GM18909 (cell line): ENCODE data around the gene SPRYD4.
"Not testable (repeated sequence)": the region's sequence is repeated elsewhere in the genome, so short reads cannot be mapped to it uniquely, and the experiment has no call there.

ENCODE experiments used
- ATAC-seq: cut with Tn5 transposase; IDR thresholded peaks from one replicate; pipeline ENCODE4 v1.9.1; 2021; ENCODE audit warnings: mild to moderate bottlenecking; ENCODE audit not compliant: unreplicated experiment, poor library complexity

Gene SPRYD4

DNA sequence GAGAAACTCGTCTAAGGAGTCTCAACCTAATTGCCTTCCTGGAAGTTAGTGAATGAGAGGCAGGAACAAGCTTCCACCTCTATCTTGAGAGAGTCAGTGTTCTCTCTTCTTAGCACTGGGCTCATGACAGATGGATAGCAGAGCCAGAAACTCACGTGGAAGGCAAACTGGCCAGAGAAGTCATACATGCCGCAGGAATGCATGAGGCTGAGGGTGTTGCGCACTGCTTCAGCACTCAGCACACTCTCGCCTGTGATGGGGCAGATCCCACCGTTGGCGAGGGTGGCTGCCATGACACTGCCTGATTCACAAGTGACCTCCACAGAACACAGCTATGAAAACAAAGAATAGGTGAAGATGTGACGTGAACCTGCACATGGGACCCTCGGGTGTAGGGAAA is 6.0 kb downstream of the SPRYD4 start:
- no peak for ATAC-seq

DNA sequence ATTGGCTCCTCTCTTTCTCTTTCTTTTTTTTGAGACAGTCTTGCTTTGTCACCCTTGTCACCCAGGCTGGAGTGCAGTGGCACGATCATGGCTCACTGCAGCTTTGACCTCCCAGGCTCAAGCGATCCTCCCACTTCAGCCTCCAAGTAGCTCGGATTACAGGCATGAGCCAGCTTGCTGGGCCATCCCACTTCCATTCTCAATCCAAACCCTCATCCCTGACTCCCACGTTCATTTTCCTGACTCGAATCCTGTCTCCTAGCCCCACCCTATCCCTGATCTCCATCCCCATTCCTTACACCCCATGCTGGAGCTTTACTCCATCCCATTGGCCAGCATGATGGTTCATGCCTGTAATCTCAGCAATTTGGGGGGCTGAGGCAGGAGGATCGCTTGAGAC is 7.8 kb downstream of the SPRYD4 start:
- no peak for ATAC-seq

DNA sequence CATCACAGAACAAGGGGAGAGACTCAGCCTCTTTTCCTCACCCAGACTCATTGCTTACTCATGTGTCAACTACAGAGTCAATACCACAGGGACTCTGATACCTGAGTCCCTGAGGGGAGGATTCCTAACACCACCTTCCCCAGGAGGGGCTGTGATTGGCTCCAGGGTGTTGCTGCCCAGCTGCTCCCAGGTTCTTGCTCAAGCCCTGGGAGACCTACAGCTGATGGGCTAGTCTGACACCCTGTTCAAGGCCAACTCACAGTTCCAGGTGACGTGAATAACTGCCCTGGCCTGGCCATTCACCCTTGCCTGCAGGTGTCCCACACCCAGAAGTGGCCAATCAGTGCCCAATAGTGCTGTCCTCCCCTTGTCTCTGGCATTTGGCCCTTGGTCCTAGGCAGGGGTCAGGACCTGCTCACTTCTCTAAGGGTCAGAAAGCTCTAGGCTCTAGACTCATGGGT is 8.6 kb downstream of the SPRYD4 start:
- ATAC-seq, result no peak

DNA sequence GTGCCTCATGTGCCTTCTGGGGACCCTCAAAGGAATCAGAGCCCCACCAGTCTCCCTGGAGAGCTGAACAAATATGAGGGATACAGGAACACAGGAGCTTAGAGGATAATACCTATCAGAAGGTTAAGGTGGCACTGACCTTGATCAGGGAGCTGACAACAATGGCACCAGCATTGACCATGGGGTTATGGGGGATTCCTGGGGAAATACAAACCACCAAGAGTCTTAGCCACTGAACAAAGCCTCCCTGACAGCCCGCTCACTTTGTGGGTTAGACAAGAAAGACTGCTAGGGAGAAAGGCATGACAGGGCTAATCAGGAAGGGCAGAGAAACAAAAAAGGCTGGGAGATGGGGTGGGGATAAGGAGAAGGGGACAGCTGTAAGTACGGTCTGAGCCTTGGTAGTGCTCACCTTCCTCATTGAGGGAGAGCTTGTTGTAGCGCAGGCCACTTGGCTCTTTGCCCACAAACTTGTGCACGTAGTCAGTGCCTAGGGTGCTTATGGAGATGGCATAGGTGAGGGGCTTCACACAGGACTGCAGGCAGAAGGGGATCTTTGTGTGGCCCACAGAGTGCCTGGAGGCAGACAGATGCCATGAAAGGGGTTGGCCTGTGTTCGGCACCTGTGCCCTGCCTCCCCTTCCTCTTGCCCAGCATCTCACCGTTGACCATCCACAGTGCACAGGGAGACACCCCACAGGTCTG is 9.3 kb downstream of the SPRYD4 start:
- ATAC-seq, result no peak

DNA sequence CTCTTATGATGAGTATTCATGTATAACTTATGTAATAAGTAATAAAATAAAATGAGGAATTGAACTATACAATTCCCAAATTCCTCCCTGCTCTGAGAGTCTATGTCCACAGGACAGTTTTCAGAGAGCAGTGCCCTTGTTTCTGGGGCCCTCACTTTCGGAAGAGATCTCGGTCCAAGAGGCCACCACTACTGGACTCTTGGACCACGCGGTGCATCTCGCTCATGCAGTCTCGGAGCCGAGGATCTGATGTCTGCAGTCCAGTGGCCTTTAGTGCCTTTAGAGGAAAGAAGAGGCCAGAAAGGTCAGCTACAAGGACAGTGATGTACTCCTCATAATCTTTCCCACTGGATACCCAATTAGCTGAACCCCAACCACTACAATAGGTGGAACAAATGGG is 11.2 kb downstream of the SPRYD4 start:
- no peak for ATAC-seq

DNA sequence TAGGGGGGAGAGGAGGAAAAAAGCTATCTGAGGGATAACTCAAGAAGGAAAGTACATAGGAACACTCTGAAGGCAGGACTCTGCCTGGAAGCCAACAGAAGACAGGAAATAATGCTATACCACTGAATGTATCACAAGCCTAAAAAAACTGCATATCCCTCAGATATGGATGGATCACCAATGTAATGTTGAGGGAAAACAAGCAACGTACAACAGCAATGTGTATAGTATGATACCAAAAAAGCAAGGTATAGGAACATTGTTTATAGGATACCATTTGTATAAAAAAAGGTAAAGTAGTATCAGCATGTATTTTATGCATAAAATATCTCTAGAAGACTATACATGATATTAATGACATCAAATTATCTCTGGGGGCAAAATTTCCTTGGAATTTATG is 16.2 kb downstream of the SPRYD4 start:
- no peak for ATAC-seq

DNA sequence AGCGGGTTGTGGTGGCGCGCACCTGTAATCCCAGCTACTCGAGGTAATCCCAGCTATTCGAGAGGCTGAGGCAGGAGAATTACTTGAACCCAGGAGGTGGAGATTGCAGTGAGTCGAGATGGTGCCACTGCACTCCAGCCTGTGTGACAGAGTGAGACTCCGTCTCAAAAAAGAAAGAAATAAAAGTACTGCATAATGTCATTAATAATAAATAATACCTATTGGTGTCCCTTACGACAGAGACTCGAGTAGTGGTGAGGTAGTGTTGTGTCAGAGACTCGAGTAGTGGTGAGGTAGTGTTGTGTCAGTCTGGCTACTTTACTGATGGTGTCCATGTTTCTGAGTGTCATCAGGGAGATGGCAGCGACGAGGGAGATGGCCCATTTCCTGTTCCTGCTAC is 18.3 kb downstream of the SPRYD4 start:
- no peak for ATAC-seq

DNA sequence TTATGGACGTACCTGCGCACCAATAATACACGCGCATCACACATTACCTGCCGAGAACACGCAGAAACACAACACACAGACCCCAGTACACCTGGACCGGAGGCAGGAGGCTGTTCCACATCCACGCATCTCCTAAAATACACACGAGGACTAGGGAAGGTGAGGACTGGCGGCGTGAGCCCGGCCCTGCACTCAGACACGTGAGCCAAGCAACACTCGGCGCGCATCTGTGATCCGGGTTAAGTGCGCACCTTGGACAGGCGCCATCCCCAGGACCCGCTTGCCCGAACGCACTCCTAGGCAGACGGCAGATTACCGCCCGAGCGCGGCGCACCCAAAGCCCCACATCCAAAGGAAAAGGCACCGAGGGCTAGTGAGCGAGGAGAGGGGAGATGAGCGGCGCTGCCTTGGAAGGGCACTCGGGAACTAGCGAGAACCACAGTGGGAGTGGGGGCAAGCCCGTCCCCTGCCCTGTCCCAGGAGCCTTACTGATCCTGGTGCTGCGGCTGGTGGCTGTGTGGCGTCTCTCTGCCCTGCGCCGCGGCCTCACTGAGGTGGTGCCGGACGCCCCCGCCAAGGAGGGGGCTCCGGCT is 19.2 kb downstream of the SPRYD4 start:
- ATAC-seq, result peak; percentile 40

DNA sequence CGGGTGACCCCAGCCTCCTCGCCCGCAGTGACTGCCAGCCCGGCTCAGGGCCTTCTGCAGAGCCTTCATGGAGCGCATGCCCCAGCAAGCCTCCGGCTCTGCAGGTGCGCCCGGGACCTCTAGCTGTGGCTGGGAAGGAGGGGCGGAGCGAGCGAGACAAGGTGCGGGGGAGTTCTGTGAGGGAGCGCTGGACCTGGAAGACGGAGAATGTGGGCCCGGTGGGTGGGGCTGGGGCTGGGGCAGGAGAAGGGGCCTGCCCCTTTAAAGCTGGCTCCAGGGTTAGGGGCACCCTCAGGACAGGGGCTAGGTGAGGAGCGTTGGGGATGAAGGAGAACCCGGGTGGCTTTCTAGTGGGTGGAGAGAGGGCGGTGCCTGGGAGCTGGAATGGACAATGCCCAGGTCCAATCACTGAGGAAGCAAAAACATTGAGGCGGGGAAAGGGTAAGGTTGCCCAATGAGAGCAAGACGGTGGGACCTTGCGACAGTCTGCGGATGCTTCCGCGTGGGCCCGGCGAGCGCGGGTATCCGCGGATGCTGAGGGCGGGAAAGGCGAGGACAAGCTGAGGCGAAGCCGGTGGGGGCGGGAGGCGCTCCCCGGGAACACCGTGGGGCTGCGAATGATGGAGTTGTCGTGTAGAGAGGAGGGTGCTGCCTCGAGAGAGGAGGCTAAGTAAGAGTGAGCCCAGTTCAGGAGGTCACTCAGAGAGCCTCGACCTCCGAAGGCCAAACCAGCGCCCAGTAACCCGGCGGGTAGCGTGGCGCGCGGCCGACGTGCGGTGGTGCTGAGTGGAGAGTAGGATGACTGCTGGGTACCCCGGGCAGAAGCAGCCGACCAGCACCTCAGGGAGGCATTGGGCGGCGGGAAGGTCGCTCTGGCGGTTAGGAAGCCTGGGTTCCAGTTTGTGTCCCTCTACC is 19.9 kb downstream of the SPRYD4 start, which contains the start of gene GLS2:
GLS2 (minus strand) TSS at position 121 of the 915 bp plus-strand sequence; CDS start at position 78, 43 bp downstream.
- peak; percentile 92 for ATAC-seq

DNA sequence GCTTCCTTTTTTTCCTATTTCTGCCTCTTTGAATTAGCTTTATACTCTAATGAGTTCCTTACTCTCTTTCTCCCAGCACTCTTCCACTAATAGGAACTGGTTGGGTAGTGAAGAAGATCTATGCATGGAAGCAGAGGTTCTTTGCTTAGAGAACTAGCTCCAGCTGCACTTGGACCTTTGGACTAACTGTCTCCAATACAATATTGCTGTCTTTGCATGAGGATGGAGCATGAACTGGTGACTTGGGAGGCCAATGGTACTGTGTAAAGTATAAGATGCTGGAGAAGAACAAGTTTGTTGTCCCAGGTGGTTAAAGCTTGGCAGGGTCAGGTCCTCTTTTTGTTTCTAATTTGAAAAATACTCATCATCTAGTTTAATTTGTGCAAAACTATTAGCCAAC is 22.0 kb downstream of the SPRYD4 start:
- no peak for ATAC-seq

DNA sequence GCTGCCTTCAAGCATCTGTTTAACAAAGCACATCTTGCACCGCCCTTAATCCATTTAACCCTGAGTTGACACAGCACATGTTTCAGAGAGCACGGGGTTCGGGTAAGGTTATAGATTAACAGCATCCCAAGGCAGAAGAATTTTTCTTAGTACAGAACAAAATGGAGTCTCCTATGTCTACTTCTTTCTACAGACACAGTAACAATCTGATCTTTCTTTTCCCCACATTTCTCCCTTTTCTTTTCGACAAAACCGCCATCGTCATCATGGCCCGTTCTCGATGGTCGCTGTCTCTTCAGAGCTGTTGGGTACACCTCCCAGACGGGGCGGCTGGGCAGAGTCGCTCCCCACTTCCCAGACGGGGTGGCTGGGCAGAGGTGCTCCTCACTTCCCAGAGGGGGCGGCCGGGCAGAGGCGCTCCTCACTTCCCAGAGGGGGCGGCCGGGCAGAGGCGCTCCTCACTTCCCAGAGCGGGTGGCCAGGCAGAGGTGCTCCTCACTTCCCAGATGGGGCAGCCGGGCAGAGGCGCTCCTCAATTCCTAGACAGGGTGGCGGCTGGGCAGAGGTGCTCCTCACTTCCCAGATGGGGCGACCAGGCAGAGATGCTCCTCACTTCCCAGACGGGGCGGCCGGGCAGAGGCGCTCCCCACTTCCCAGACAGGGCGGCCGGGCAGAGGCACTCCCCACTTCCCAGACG is 25.2 kb downstream of the SPRYD4 start:
- ATAC-seq, result not testable (repeated sequence)

DNA sequence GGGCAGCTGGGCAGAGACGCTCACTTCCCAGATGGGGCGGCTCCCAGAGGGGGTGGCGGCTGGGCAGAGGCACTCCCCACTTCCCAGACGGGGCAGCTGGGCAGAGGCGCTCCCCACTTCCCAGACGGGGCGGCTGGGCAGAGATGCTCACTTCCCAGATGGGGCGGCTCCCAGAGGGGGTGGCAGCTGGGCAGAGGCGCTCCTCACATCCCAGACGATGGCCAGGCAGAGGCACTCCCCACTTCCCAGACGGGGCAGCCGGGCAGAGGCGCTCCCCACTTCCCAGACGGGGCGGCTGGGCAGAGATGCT is 25.7 kb downstream of the SPRYD4 start:
- ATAC-seq, result not testable (repeated sequence)

DNA sequence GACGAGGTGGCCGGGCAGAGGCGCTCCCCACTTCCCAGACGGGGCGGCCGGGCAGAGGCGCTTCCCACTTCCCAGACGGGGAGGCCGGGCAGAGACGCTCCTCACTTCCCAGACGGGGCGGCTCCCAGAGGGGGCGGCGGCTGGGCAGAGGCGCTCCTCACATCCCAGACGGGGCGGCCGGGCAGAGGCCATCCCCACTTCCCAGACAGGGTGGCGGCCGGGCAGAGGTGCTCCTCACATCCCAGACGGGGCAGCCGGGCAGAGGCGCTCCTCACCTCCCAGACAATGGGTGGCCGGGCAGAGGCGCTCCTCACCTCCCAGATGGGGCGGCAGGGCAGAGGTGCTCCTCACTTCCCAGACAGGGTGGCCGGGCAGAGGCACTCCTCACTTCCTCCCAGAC is 26.1 kb downstream of the SPRYD4 start:
- ATAC-seq, result not testable (repeated sequence)

DNA sequence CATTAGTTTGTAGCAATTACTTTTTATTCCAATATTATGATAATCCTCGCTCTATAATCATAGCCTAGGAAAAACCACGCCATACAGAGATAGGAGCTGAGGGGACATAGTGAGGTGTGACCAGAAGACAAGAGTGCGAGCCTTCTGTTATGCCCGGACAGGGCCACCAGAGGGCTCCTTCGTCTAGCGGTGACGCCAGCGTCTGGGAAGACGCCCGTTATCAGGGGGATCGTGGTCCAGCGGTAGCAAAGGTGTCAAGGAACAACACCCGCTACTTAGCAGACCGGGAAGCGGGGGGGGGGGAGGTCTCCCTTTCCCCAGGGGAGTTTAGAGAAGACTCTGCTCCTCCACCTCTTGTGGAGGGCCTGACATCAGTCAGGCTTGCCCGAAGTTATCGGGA is 28.3 kb downstream of the SPRYD4 start:
- ATAC-seq, result not testable (repeated sequence)

DNA sequence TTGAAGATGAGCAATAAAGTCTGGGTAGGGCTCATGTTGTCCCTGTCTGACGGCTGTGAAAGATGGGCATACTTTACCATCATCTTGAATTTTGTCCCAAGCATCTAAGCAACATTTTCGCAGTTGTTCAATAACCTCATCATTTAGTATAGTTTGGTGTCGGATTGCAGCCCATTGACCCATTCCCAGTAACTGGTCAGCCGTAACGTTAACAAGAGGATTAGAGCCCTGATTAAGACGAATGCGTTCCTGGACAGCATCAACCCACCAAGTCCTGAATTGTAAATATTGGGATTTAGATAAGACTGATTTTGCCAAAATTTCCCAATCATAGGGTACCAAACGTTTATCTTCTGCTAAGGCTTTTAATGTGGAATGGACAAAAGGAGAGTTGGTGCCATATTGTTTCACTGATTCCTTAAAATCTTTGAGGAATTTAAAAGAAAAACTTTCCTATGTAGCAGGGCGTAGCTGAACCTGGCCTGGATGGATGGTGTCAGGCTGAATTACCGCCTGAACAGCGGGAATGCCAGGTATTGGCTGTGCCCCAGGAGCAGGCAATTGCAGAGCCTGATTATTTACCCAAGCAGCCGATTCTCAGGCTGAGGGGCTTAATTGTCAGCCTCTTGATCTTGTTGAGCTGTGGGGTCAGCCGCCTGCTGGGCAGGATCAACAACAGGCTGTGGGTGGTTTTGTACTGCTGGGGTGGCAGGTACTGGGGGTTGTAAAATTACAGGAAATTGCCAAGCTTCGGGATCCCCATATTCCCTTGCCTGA is 29.9 kb downstream of the SPRYD4 start:
- not testable (repeated sequence) for ATAC-seq

DNA sequence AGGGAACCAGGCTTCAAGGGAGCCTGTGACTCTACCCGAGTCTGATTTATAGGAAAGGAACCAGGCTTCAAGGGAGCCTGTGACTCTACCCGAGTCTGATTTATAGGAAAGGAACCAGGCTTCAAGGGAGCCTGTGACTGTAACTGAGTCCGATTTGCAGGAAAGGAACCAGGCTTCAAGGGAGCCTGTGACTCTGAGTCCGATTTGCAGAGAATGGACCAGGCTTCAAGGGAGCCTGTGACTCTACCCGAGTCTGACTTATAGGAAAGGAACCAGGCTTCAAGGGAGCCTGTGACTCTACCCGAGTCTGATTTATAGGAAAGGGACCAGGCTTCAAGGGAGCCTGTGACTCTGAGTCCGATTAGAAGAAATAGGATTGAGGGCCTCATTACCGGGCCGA is 31.1 kb downstream of the SPRYD4 start:
- ATAC-seq, result not testable (repeated sequence)

DNA sequence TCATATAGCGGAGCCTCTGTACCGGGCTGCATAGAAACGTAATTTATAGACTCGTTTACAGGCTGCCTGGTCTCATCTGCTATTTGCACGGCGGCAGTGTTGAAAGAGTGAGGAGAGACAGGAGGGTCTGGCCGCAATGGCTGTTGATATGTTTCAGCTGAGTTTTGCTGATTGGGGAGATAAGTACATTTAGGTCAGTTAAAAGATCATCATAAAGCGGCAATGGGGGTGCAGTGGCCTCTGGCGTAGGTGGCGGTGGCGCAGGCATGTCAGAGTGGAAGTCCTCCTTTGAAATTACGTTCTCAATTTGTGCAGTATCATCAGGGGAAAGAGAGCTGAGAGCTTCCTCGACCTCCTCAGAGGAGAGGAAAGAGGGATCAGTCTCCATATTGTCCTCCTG is 31.5 kb downstream of the SPRYD4 start:
- ATAC-seq, result not testable (repeated sequence)

DNA sequence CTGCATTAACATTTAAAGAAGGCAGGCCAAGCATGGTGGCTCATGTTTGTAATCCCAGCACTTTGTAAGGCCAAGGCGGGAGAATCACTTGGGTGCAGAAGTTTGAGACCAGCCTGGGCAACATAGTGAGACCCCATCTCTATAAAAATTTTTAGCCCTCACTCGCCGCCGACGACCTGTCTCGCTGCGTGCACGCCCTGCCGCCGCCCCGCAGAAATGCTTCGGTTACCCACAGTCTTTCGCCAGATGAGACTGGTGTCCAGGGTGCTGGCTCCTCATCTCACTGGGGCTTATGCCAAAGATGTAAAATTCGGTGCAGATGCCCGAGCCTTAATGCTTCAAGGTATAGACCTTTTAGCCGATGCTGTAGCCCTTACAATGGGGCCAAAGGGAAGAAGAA is 42.4 kb downstream of the SPRYD4 start:
- ATAC-seq, result no peak

DNA sequence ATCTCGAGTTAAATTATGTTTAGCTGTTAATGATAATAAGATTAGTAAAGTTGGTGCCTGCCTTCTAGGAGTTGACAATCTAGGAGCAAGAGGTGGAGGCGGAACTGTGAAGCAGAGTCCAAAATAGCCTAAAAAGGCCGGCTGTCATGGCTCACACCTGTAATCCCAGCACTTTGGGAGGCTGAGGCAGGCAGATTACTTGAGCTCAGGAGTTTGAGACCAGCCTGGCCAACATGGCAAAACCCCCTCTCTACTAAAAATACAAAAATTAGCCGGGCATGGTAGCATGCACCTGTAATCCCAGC is 45.6 kb downstream of the SPRYD4 start:
- not testable (repeated sequence) for ATAC-seq

DNA sequence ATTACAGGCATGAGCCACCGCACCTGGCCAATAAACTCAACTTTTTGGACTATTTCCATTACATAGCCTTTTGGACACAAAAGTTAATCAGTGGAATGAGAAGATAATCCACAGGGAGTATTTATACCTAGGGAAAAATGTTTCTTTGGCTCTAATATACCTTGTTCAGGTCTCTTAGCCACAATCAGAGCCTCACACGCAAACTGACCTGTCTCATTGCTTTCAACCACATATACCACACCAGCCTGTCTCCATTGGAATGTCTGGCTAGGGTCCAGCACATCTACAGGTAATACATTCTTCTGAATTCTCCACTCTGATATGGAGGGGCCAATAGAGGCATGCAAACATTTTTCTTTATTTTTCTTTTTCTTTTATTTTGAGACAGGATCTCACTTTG is 49.5 kb downstream of the SPRYD4 start:
- no peak for ATAC-seq
